ENCODE measurements around the gene IRX4. TPM values are rescaled to one million over a fixed set of nuclear protein-coding genes. Genes with fewer than 3 reads are reported as not detected.

The IRX4 gene
- total RNA-seq, 1 experiment from 2014 or later: 16.5 TPM

DNA sequence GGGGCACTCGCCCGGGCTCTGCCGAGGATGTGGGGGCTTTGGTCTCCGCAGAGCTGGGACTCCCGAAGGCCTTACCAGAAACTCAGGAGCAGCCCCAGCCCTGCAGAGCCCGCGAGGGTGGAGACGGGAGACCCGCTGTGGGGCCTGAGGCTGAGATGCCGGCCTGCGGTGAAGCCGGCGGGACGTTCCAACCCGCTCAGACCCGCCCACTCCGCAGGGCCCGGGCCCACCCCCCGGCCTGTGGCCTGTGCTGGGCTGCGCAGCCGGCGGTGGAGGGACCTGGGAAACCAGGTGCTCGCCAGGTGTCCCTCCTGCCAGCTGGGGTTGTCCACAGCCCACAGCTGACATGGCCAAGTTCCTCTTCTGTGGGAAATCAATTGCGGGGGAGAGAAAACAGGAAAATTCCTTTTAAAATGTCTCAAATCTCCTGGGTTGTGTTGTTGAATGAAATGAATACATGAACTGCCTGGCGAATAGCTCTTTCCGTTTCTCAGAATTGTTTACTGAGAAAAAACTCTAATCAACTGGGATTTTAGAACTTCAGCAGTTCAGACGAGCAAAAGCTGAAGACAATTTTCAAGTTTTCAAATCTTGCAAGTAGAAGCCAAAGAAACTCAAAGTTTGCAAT lies 49.0 kb upstream of the IRX4 start (continued):
- no peak for TF ChIP-seq SIN3A (IDR thresholded peaks at IDR 0.05; ENCODE audit: low read depth)

DNA sequence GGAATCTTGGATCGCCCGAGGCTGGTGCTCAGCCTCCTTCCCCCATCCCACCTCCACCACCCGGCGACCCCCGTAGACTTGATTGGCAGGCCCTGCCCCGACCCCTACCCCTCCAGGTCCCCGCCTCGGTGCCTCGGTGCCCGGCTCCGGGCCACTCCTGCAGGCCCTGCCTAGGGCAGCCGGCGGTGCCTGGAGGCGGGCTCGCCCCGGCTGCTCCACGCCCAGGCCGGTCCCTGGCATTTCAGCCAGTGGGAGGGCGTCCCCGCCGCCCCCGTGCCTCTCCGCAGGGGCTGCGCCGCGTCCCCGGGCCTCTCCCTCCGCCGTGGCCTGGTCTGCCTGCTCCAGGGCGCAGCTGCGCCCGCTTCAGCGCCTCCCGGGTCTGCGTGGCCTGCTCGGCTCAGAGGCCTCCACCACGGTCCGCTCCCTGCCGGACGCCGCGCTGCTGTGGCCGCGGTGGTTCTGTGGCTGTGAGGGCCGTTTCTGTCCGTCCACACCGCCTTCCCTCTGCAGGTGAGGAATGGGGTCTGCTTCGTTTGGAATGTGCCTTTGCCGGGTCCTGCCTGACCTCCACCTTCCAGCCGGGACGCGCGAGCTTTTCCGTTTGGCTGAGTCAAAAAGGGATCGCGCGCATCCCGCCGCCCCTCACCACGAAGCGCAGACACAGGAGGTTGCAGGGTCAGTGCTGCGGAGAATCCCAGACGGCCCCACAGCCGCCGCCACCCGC lies 48.3 kb upstream of the IRX4 start:
- peaks cover 0 to 6% of the 10 kb centered on the region in 2 experiments; a peak in 1 of 4 replicates for H3K9me3 ChIP-seq (ENCODE audit: control insufficient read depth in 1 of 2, insufficient read depth in 1 of 2, low read depth in 1 of 2, low read length in 2 of 2)
- CTCF ChIA-PET: no interaction called here
- ATAC-seq (no peak), DNase-seq (ENCODE audit: low read depth, low spot score) (no peak)
- H2AFZ ChIP-seq (ENCODE audit: low read depth, low read length, poor library complexity, severe bottlenecking): no peak overlapping the region
- POLR2A ChIA-PET: no interaction called here
- RAD21 ChIA-PET (ENCODE audit: low non-redundant PET in 1 of 2, low total read pairs in 2 of 2, uncharacterized antibody in 2 of 2, unreplicated experiment in 2 of 2): no interaction called here
- H3K27ac ChIP-seq (ENCODE audit: low read depth, low read length): no peak overlapping the region
- H4K20me1 ChIP-seq (ENCODE audit: insufficient read depth): no peaks in the 10 kb centered on the region
- H3K4me2 ChIP-seq (ENCODE audit: low read length): no peak overlapping the region
- H3K4me1 ChIP-seq (ENCODE audit: control insufficient read depth in 1 of 2, insufficient read depth in 2 of 2, low read length in 2 of 2): peaks cover 26 to 37% of the 10 kb centered on the region in 2 experiments
- no peak for TF ChIP-seq ZNF274 (IDR thresholded peaks at IDR 0.05; ENCODE audit: low read depth, low read length)
- TF ChIP-seq, protein P1, sequence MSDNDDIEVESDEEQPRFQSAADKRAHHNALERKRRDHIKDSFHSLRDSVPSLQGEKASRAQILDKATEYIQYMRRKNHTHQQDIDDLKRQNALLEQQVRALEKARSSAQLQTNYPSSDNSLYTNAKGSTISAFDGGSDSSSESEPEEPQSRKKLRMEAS (IDR thresholded peaks at IDR 0.05): no peak
- H3K4me3 ChIP-seq (replicated peaks in 1 of 2; ENCODE audit: low read depth in 1 of 2, low read length in 2 of 2): no peak overlapping the region
- H3K36me3 ChIP-seq (ENCODE audit: control insufficient read depth in 1 of 2, insufficient read depth in 2 of 2, low read length in 2 of 2): no peaks in the 10 kb centered on the region
- H3K79me2 ChIP-seq (ENCODE audit: insufficient read depth, low read length): no peaks in the 10 kb centered on the region
- H3K27me3 ChIP-seq (ENCODE audit: insufficient read depth, low read length): no peaks in the 10 kb centered on the region
- BruUV-seq (replicated peaks): no TSS peak
- H3K9ac ChIP-seq (ENCODE audit: low read length): no peak overlapping the region
- H3K9me2 ChIP-seq (ENCODE audit: insufficient read depth): no peaks in the 10 kb centered on the region
- intact Hi-C loops (cut with micrococcal nuclease): loop anchor here (5.0 to 10.0 kb wide), 2 partner anchors 49 to 126 kb away; partner anchors contain the start of genes IRX4 and NDUFS6

DNA sequence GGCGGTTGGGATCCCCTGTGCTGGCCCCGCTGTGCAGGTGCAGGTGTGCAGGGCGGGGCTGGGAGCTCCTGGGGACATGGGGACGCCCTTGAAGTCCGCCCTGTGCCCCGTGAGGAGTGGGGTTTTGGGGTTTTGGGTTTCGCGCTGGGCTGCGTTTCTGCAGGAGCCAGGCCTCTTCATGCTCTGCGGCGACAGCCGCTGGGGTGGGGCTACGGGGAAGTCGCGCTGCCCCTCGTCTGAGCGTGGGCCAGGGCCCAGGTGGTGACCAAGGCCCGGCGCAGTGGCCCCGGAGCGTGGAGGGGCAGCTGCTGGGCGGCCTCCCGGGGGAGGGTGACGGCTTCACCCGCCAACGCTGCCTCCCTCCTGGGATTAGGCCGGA lies 47.8 kb upstream of the IRX4 start:
- H2AFZ ChIP-seq (ENCODE audit: low read depth, low read length, poor library complexity, severe bottlenecking): no peak overlapping the region
- ChIA-PET RAD21 (ENCODE audit: low non-redundant PET in 1 of 2, low total read pairs in 2 of 2, uncharacterized antibody in 2 of 2, unreplicated experiment in 2 of 2) (no interaction called here), CTCF (no interaction called here), POLR2A (no interaction called here)
- DNase-seq (ENCODE audit: low read depth, low spot score) (no peak), ATAC-seq (no peak)
- no peak overlapping the region for H3K27ac ChIP-seq (ENCODE audit: low read depth, low read length)
- H3K79me2 ChIP-seq (ENCODE audit: insufficient read depth, low read length): no peaks in the 10 kb centered on the region
- peaks cover 0 to 6% of the 10 kb centered on the region in 2 experiments; a peak in 1 of 4 replicates for H3K9me3 ChIP-seq (ENCODE audit: control insufficient read depth in 1 of 2, insufficient read depth in 1 of 2, low read depth in 1 of 2, low read length in 2 of 2)
- intact Hi-C loops (cut with micrococcal nuclease): loop anchor here (5.0 to 10.0 kb wide), 2 partner anchors 48 to 126 kb away; partner anchors contain the start of genes IRX4 and NDUFS6
- no peaks in the 10 kb centered on the region for H3K36me3 ChIP-seq (ENCODE audit: control insufficient read depth in 1 of 2, insufficient read depth in 2 of 2, low read length in 2 of 2)
- peaks cover 21 to 32% of the 10 kb centered on the region in 2 experiments for H3K4me1 ChIP-seq (ENCODE audit: control insufficient read depth in 1 of 2, insufficient read depth in 2 of 2, low read length in 2 of 2)
- H3K27me3 ChIP-seq (ENCODE audit: insufficient read depth, low read length): no peaks in the 10 kb centered on the region
- H3K4me2 ChIP-seq (ENCODE audit: low read length): no peak overlapping the region
- no TSS peak for BruUV-seq (replicated peaks)
- H3K4me3 ChIP-seq (replicated peaks in 1 of 2; ENCODE audit: low read depth in 1 of 2, low read length in 2 of 2): no peak overlapping the region
- H3K9me2 ChIP-seq (ENCODE audit: insufficient read depth): no peaks in the 10 kb centered on the region
- H4K20me1 ChIP-seq (ENCODE audit: insufficient read depth): no peaks in the 10 kb centered on the region
- H3K9ac ChIP-seq (ENCODE audit: low read length): no peak overlapping the region
- TF ChIP-seq, protein P2, sequence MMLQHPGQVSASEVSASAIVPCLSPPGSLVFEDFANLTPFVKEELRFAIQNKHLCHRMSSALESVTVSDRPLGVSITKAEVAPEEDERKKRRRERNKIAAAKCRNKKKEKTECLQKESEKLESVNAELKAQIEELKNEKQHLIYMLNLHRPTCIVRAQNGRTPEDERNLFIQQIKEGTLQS (IDR thresholded peaks at IDR 0.05): no peak
- TF ChIP-seq EGR1 (IDR thresholded peaks at IDR 0.05; ENCODE audit: low read depth) (no peak), TCF7L2 (IDR thresholded peaks at IDR 0.05; ENCODE audit: borderline replicate concordance, extremely low read depth, insufficient read depth, insufficient read length) (no peak), POLR2A (IDR thresholded peaks at IDR 0.05; ENCODE audit: borderline replicate concordance, extremely low read depth, insufficient read depth, insufficient read length) (no peak), SIN3A (IDR thresholded peaks at IDR 0.05; ENCODE audit: low read depth) (no peak), POLR2AphosphoS5 (IDR thresholded peaks at IDR 0.05; ENCODE audit: low read depth, low read length) (no peak), ELF1 (IDR thresholded peaks at IDR 0.05; ENCODE audit: borderline replicate concordance, low read depth) (no peak), SP1 (IDR thresholded peaks at IDR 0.05; ENCODE audit: low read depth) (no peak), CEBPB (IDR thresholded peaks at IDR 0.05; ENCODE audit: low read depth) (no peak)
- TF ChIP-seq, protein P3, sequence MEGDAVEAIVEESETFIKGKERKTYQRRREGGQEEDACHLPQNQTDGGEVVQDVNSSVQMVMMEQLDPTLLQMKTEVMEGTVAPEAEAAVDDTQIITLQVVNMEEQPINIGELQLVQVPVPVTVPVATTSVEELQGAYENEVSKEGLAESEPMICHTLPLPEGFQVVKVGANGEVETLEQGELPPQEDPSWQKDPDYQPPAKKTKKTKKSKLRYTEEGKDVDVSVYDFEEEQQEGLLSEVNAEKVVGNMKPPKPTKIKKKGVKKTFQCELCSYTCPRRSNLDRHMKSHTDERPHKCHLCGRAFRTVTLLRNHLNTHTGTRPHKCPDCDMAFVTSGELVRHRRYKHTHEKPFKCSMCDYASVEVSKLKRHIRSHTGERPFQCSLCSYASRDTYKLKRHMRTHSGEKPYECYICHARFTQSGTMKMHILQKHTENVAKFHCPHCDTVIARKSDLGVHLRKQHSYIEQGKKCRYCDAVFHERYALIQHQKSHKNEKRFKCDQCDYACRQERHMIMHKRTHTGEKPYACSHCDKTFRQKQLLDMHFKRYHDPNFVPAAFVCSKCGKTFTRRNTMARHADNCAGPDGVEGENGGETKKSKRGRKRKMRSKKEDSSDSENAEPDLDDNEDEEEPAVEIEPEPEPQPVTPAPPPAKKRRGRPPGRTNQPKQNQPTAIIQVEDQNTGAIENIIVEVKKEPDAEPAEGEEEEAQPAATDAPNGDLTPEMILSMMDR (IDR thresholded peaks at IDR 0.05 in 2 of 3, conservative IDR thresholded peaks at IDR 0.05 in 1 of 3; ENCODE audit: borderline replicate concordance in 1 of 3, insufficient read depth in 1 of 3, low read depth in 2 of 3, low read length in 2 of 3): no peak

Measured in HCT116 (cell line).